H1 (cell line): ENCODE results near the gene TMCC1. TPM values are rescaled to one million over a fixed set of nuclear protein-coding genes. Genes with fewer than 3 reads are reported as not detected.

ENCODE experiments used
- CTCF ChIA-PET: fragments of 300-600 bp; sonication (Branson Sonifier 250); formaldehyde crosslinking; loops from one replicate; lab custom pipeline; 2021; ENCODE audit not compliant: partially characterized antibody; lab: Charles Lee
- POLR2A ChIA-PET: fragments of 300-600 bp; sonication (Branson Sonifier 250); formaldehyde crosslinking; loops from one replicate; lab custom pipeline; 2021; ENCODE audit warnings: inconsistent platforms; ENCODE audit not compliant: partially characterized antibody; lab: Charles Lee
- DNase-seq, 2 experiments: peaks; one replicate each; pipeline versions ENCODE4 v3.0.0 to v3.0.0-alpha.2; 2010 to 2022; ENCODE audit warnings: low spot score in 2 of 2, low read depth in 1 of 2, mixed read lengths in 1 of 2
- FAIRE-seq: peaks from 2 replicates; lab custom pipeline; 2011; peaks lifted over from hg19 to GRCh38; lab: Jason Lieb, UNC
- H2AFZ ChIP-seq: 2 replicates; pipeline ENCODE4 v1.8.1; 2012; ENCODE audit warnings: low read length, inconsistent platforms
- H2AK5ac ChIP-seq: 2 replicates; pipeline ENCODE4 v1.6.1; 2013; ENCODE audit warnings: low read depth, low read length
- H2BK120ac ChIP-seq: replicated peaks from 2 replicates; pipeline ENCODE3; 2013; ENCODE audit warnings: low read depth, low read length, inconsistent platforms
- H2BK12ac ChIP-seq: 2 replicates; pipeline ENCODE4 v1.6.1; 2013; ENCODE audit warnings: low read depth, low read length
- H2BK15ac ChIP-seq: 2 replicates; pipeline ENCODE4 v1.6.1; 2013; ENCODE audit warnings: low read length
- H2BK20ac ChIP-seq: 2 replicates; pipeline ENCODE4 v1.6.1; 2013; ENCODE audit warnings: low read length
- H2BK5ac ChIP-seq: 2 replicates; pipeline ENCODE4 v1.6.1; 2013; ENCODE audit warnings: low read depth, low read length
- H3K14ac ChIP-seq: 2 replicates; pipeline ENCODE4 v1.6.1; 2013; ENCODE audit warnings: inconsistent platforms; ENCODE audit not compliant: insufficient read length
- H3K18ac ChIP-seq: 2 replicates; pipeline ENCODE4 v1.6.1; 2013; ENCODE audit warnings: low read length; ENCODE audit errors: extremely low read depth
- H3K23ac ChIP-seq: 2 replicates; pipeline ENCODE4 v1.6.1; 2013; ENCODE audit warnings: inconsistent platforms; ENCODE audit not compliant: insufficient read length
- H3K23me2 ChIP-seq: 2 replicates; pipeline ENCODE4 v1.6.1; 2013; ENCODE audit warnings: low read depth, low read length
- H3K27ac ChIP-seq: 2 replicates; pipeline ENCODE4 v1.6.1; 2011; ENCODE audit warnings: low read depth, low read length, inconsistent platforms
- H3K27me3 ChIP-seq, 4 experiments: replicated peaks in 1 of 4; 1 replicate in 1 of 4; 2 replicates in 3 of 4; pipeline versions ENCODE4 v1.6.1 to v1.8.1; 2011 to 2013; ENCODE audit warnings: low read length in 3 of 4, mild to moderate bottlenecking in 3 of 4, inconsistent platforms in 2 of 4, mixed read lengths in 2 of 4, moderate library complexity in 1 of 4; ENCODE audit not compliant: control insufficient read depth in 3 of 4, insufficient read depth in 3 of 4; ENCODE audit errors: extremely low read depth in 1 of 4
- H3K36me3 ChIP-seq, 4 experiments: 2 replicates each; pipeline versions ENCODE4 v1.6.1 to v1.8.1; 2011 to 2013; ENCODE audit warnings: mild to moderate bottlenecking in 4 of 4, low read length in 3 of 4, moderate library complexity in 2 of 4, control low read depth in 1 of 4, inconsistent platforms in 1 of 4; ENCODE audit not compliant: insufficient read depth in 4 of 4, control insufficient read depth in 2 of 4
- H3K4ac ChIP-seq: replicated peaks from 2 replicates; pipeline ENCODE3; 2013; ENCODE audit warnings: low read length, low read depth, mixed read lengths, inconsistent platforms; ENCODE audit not compliant: insufficient read length
- H3K4me1 ChIP-seq, 4 experiments: replicated peaks in 1 of 4; 1 replicate in 1 of 4; 2 replicates in 3 of 4; pipeline versions ENCODE4 v1.6.1 to v1.8.1; 2011 to 2013; ENCODE audit warnings: low read length in 3 of 4, inconsistent platforms in 2 of 4, mixed read lengths in 1 of 4; ENCODE audit not compliant: insufficient read depth in 4 of 4, control insufficient read depth in 3 of 4
- H3K4me2 ChIP-seq, 2 experiments: 2 replicates each; pipeline versions ENCODE4 v1.6.1 to v1.8.1; 2011 to 2013; ENCODE audit warnings: low read depth in 2 of 2, low read length in 2 of 2, control low read depth in 1 of 2, inconsistent platforms in 1 of 2, mild to moderate bottlenecking in 1 of 2; ENCODE audit not compliant: insufficient read depth in 1 of 2
- H3K4me3 ChIP-seq, 4 experiments: fragments of 200-600, 300-600 bp in 1 of 4; sonication (generic), shearing (Covaris generic), sonication (Bioruptor Twin) in 1 of 4; 2 replicates each; pipeline versions ENCODE4 v1.5.1 to v1.8.1; 2011 to 2016; ENCODE audit warnings: low read length in 4 of 4, low read depth in 3 of 4, control low read depth in 2 of 4, inconsistent platforms in 2 of 4, mild to moderate bottlenecking in 2 of 4, mixed read lengths in 1 of 4, moderate library complexity in 1 of 4; ENCODE audit not compliant: insufficient read depth in 2 of 4; ENCODE audit errors: extremely low read depth in 1 of 4
- H3K56ac ChIP-seq: replicated peaks from 2 replicates; pipeline ENCODE3; 2013; ENCODE audit warnings: low read depth, mild to moderate bottlenecking, mixed read lengths, low read length, inconsistent platforms; ENCODE audit not compliant: insufficient read length
- H3K79me1 ChIP-seq: 2 replicates; pipeline ENCODE4 v1.6.1; 2013; ENCODE audit warnings: low read depth, low read length, control low read depth
- H3K79me2 ChIP-seq, 2 experiments: 2 replicates each; pipeline versions ENCODE4 v1.6.1 to v1.8.1; 2012 to 2013; ENCODE audit warnings: low read length in 2 of 2, mild to moderate bottlenecking in 2 of 2, inconsistent platforms in 1 of 2; ENCODE audit not compliant: insufficient read depth in 2 of 2, control insufficient read depth in 1 of 2
- H3K9ac ChIP-seq, 4 experiments: replicated peaks in 1 of 4; 1 replicate in 1 of 4; 2 replicates in 3 of 4; pipeline versions ENCODE4 v1.6.1 to v1.8.1; 2011 to 2013; ENCODE audit warnings: low read depth in 3 of 4, low read length in 3 of 4, control low read depth in 2 of 4, mild to moderate bottlenecking in 2 of 4, moderate library complexity in 2 of 4, inconsistent platforms in 1 of 4; ENCODE audit errors: extremely low read depth in 1 of 4
- H3K9me3 ChIP-seq, 2 experiments: 2 replicates each; pipeline versions ENCODE4 v1.6.1 to v1.8.1; 2012 to 2013; ENCODE audit warnings: mild to moderate bottlenecking in 2 of 2, moderate library complexity in 2 of 2, control low read depth in 1 of 2, inconsistent platforms in 1 of 2, low read depth in 1 of 2, low read length in 1 of 2, mixed read lengths in 1 of 2; ENCODE audit not compliant: insufficient read depth in 2 of 2
- H4K20me1 ChIP-seq, 2 experiments: replicated peaks in 1 of 2; 2 replicates each; pipeline versions ENCODE3 to v1.8.1; 2011 to 2013; ENCODE audit warnings: inconsistent platforms in 2 of 2, low read length in 2 of 2, mild to moderate bottlenecking in 1 of 2; ENCODE audit not compliant: insufficient read depth in 2 of 2, control insufficient read depth in 1 of 2
- H4K5ac ChIP-seq: 2 replicates; pipeline ENCODE4 v1.6.1; 2013; ENCODE audit warnings: low read length, low read depth, mixed read lengths, inconsistent platforms; ENCODE audit not compliant: insufficient read length
- H4K8ac ChIP-seq: 2 replicates; pipeline ENCODE4 v1.8.0; 2013; ENCODE audit warnings: mild to moderate bottlenecking, moderate library complexity, low read length, inconsistent platforms; ENCODE audit not compliant: insufficient read depth; ENCODE audit errors: extremely low read depth
- H4K91ac ChIP-seq: replicated peaks from 2 replicates; pipeline ENCODE3; 2013; ENCODE audit warnings: low read length, mixed read lengths, inconsistent platforms; ENCODE audit not compliant: insufficient read length
- EZH2 ChIP-seq: fragments of 200-600 bp; sonication (generic); IDR thresholded peaks from 2 replicates; pipeline ENCODE4 v1.7.1; 2012; ENCODE audit warnings: low read depth, mild to moderate bottlenecking, moderate library complexity, low read length, inconsistent platforms; ENCODE audit not compliant: severe bottlenecking
- FOSL1 ChIP-seq: IDR thresholded peaks from 2 replicates; pipeline ENCODE4 v1.6.1; 2011; ENCODE audit warnings: mild to moderate bottlenecking, low read depth, low read length, moderate library complexity; ENCODE audit not compliant: insufficient read depth
- GABPA ChIP-seq: IDR thresholded peaks from 2 replicates; pipeline ENCODE4 v1.6.1; 2011; ENCODE audit warnings: mild to moderate bottlenecking, low read length, moderate library complexity, borderline replicate concordance; ENCODE audit not compliant: insufficient read depth
- HDAC6 ChIP-seq: IDR thresholded peaks from one replicate; pipeline ENCODE4 v1.7.1; 2012; ENCODE audit warnings: low read depth, mild to moderate bottlenecking, inconsistent platforms, low read length, moderate library complexity
- MAFK ChIP-seq: IDR thresholded peaks from 2 replicates; pipeline ENCODE4 v1.6.1; 2012; ENCODE audit warnings: low read depth, mild to moderate bottlenecking, improper control_type of control experiment, low read length
- NRF1 ChIP-seq: IDR thresholded peaks from 2 replicates; pipeline ENCODE4 v1.6.1; 2011; ENCODE audit warnings: mild to moderate bottlenecking, low read depth, low read length, improper control_type of control experiment
- RNF2 ChIP-seq: fragments of 200-900, 300-1000 bp; sonication (generic); IDR thresholded peaks from 2 replicates; pipeline ENCODE4 v1.7.1; 2016; ENCODE audit warnings: borderline replicate concordance, low read depth, mild to moderate bottlenecking, antibody characterized with exemption, low read length; ENCODE audit not compliant: poor library complexity, severe bottlenecking; ENCODE audit errors: missing control alignments
- SAP30 ChIP-seq: fragments of 300-600 bp; sonication (generic); IDR thresholded peaks from 2 replicates; pipeline ENCODE4 v1.7.1; 2012; ENCODE audit warnings: low read length, moderate library complexity, mild to moderate bottlenecking, inconsistent platforms; ENCODE audit not compliant: insufficient read depth, insufficient replicate concordance
- SIN3A ChIP-seq, 2 experiments: IDR thresholded peaks in 1 of 2; conservative IDR thresholded peaks in 1 of 2; 2 replicates each; pipeline ENCODE4 v1.6.1; 2011 to 2012; ENCODE audit warnings: low read length in 2 of 2, improper control_type of control experiment in 1 of 2, low read depth in 1 of 2, mild to moderate bottlenecking in 1 of 2
- SIX5 ChIP-seq: IDR thresholded peaks from 2 replicates; pipeline ENCODE4 v1.6.1; 2011; ENCODE audit warnings: mild to moderate bottlenecking, low read depth, low read length
- SP4 ChIP-seq: IDR thresholded peaks from 2 replicates; pipeline ENCODE4 v1.6.1; 2012; ENCODE audit warnings: low read length, inconsistent platforms
- SRF ChIP-seq: IDR thresholded peaks from 2 replicates; pipeline ENCODE4 v1.6.1; 2011; ENCODE audit warnings: mild to moderate bottlenecking, low read depth, low read length, moderate library complexity
- WGBS, 2 experiments: shearing (Covaris generic) in 1 of 2; methylation state at CpG; one replicate each; pipeline versions ENCODE4 v1.1.6 to v1.1.7; 2013 to 2015; ENCODE audit warnings: low lambda C conversion rate in 2 of 2, mixed read lengths in 2 of 2, inconsistent platforms in 1 of 2, low coverage in 1 of 2, missing lambda C conversion rate in 1 of 2; ENCODE audit not compliant: insufficient replicate concordance in 2 of 2, insufficient coverage in 1 of 2, insufficient read length in 1 of 2; ENCODE audit errors: extremely low coverage in 1 of 2, missing lambda C conversion rate in 1 of 2; 5-methylcytosine and 5-hydroxymethylcytosine counted together
- polyA plus RNA-seq, 7 experiments: library from polyadenylated mRNA; depleted of rRNA in 3 of 7; stranded (reverse) in 5 of 7; unstranded in 2 of 7; fragments of >200 nt in 5 of 7; fragments of 200-250 nt in 2 of 7; gene quantifications; 1 replicate in 5 of 7; 2 replicates in 1 of 7; 4 replicates in 1 of 7; pipeline versions ENCODE4 v1.2.1 to v1.2.3, GENCODE V29; 2011 to 2013; ENCODE audit warnings: missing spikeins in 2 of 7, mixed read lengths in 2 of 7
- total RNA-seq: library from RNA; stranded (reverse); fragmentation: NEBNext Ultra II Directional; extraction: Animal tissue kit (Norgen Biotek cat#: 25700); gene quantifications from 2 replicates; pipeline ENCODE4 v1.2.1, GENCODE V29; 2021

Gene TMCC1
- total and polyA plus RNA-seq, 2 of the 8 experiments (the other 6 are each of a cell fraction or from before 2014, with no cell fraction given) = 10.4 to 27.1 TPM

GRCh38 chr3:129633751-129634481, 259.6 kb downstream of the TMCC1 start:
- TF ChIP-seq RNF2 (no peak), SAP30 (no peak), NRF1 (no peak), HDAC6 (no peak), SP4 (no peak), MAFK (no peak), FOSL1 (no peak), SIX5 (no peak), EZH2 (no peak), SIN3A (conservative IDR thresholded peaks at IDR 0.05 in 1 of 2, IDR thresholded peaks at IDR 0.05 in 1 of 2; ENCODE audit: low read depth in 1 of 2, low read length in 2 of 2) (no peak), GABPA (no peak), SRF (no peak)
- Histone ChIP-seq H3K9me3 (no peaks in the 10 kb centered on the region; a peak in 1 of 4 replicates), H3K4me2 (no peak overlapping the region), H3K4me3 (no peak overlapping the region), H3K23ac (no peak overlapping the region), H3K27ac (no peak overlapping the region), H2AK5ac (no peak overlapping the region), H3K4ac (no peak overlapping the region), H3K23me2 (no peaks in the 10 kb centered on the region), H3K79me1 (no peaks in the 10 kb centered on the region), H3K9ac (no peak overlapping the region), H3K4me1 (no peaks in the 10 kb centered on the region), H2BK20ac (no peak overlapping the region), H3K79me2 (no peaks in the 10 kb centered on the region), H2BK12ac (peak overlapping the region; percentile 39; the same call in 1 of the 2 replicates), H3K18ac (no peak overlapping the region; the same call in 1 of the 2 replicates), H2BK15ac (no peak overlapping the region), H4K8ac (no peak overlapping the region), H4K91ac (peak overlapping the region; percentile 46), H3K27me3 (no peaks in the 10 kb centered on the region), H2AFZ (no peak overlapping the region), H2BK120ac (no peak overlapping the region), H3K56ac (no peak overlapping the region), H3K14ac (no peak overlapping the region), H2BK5ac (no peak overlapping the region), H4K5ac (no peak overlapping the region), H3K36me3 (no peaks in the 10 kb centered on the region), H4K20me1 (no peaks in the 10 kb centered on the region)
- POLR2A ChIA-PET = no interaction called here
- DNase-seq (no peak), FAIRE-seq (no peak)
- WGBS, 2 experiments = 84% methylated on average over 10 of the region's 10 CpGs; no CpG with 5 or more reads in 1 of the 2 experiments
- CTCF ChIA-PET = interaction anchor here (0.9 to 10.7 kb wide), 8 partner anchors 13 to 308 kb away, joined by 3 to 149 read pairs (median 4); no protein-coding TSS in a partner anchor
